Mesendoderm (in vitro differentiated cells): ENCODE measurements around the gene CCP110.
A peak's percentile ranks its signal among the peaks of the same experiment; 100 is the strongest.

Source experiments
- DNase-seq: peaks from one replicate; pipeline ENCODE4 v3.0.0; 2013
- H2AK5ac ChIP-seq: 2 replicates; pipeline ENCODE4 v1.6.1; 2013; ENCODE audit warnings: low read length, inconsistent platforms
- H2BK120ac ChIP-seq: 2 replicates; pipeline ENCODE4 v1.6.1; 2013; ENCODE audit warnings: low read depth, mild to moderate bottlenecking, low read length, moderate library complexity, mixed read lengths
- H2BK15ac ChIP-seq: replicated peaks from 2 replicates; pipeline ENCODE4 v1.6.1; 2013; ENCODE audit warnings: low read depth, mild to moderate bottlenecking, moderate library complexity
- H2BK5ac ChIP-seq: 2 replicates; pipeline ENCODE4 v1.6.1; 2013; ENCODE audit warnings: low read length, inconsistent platforms
- H3K18ac ChIP-seq: 2 replicates; pipeline ENCODE4 v1.6.1; 2013; ENCODE audit warnings: mild to moderate bottlenecking, low read length, mixed read lengths
- H3K23ac ChIP-seq: one replicate; pipeline ENCODE4 v1.6.1; 2013; ENCODE audit warnings: low read length
- H3K27ac ChIP-seq: 2 replicates; pipeline ENCODE4 v1.5.1; 2013; ENCODE audit warnings: low read depth, mild to moderate bottlenecking, inconsistent platforms, low read length, moderate library complexity
- H3K27me3 ChIP-seq: 2 replicates; pipeline ENCODE4 v1.6.1; 2013; ENCODE audit warnings: low read length, control low read depth, mild to moderate bottlenecking, inconsistent platforms; ENCODE audit not compliant: insufficient read depth, poor library complexity
- H3K36me3 ChIP-seq: 2 replicates; pipeline ENCODE4 v1.6.1; 2013; ENCODE audit warnings: low read length, inconsistent platforms; ENCODE audit not compliant: control insufficient read depth, insufficient read depth
- H3K4ac ChIP-seq: one replicate; pipeline ENCODE4 v1.6.1; 2013; ENCODE audit warnings: low read depth, mild to moderate bottlenecking, low read length, moderate library complexity
- H3K4me1 ChIP-seq: 2 replicates; pipeline ENCODE4 v1.6.1; 2013; ENCODE audit warnings: low read depth, low read length, inconsistent platforms; ENCODE audit not compliant: control insufficient read depth
- H3K4me2 ChIP-seq: 2 replicates; pipeline ENCODE4 v1.6.1; 2013; ENCODE audit warnings: low read length
- H3K4me3 ChIP-seq: 2 replicates; pipeline ENCODE4 v1.5.1; 2013; ENCODE audit warnings: mild to moderate bottlenecking, low read length
- H3K56ac ChIP-seq: one replicate; pipeline ENCODE4 v1.6.1; 2013; ENCODE audit warnings: low read length
- H3K79me1 ChIP-seq: 2 replicates; pipeline ENCODE4 v1.6.1; 2013; ENCODE audit warnings: low read length, inconsistent platforms
- H3K79me2 ChIP-seq: 2 replicates; pipeline ENCODE4 v1.6.1; 2013; ENCODE audit warnings: mild to moderate bottlenecking, low read length; ENCODE audit not compliant: control insufficient read depth, insufficient read depth
- H3K9ac ChIP-seq: 2 replicates; pipeline ENCODE4 v1.6.1; 2013; ENCODE audit warnings: low read length, inconsistent platforms
- H4K5ac ChIP-seq: one replicate; pipeline ENCODE4 v1.6.1; 2013; ENCODE audit warnings: low read length
- H4K8ac ChIP-seq: one replicate; pipeline ENCODE4 v1.6.1; 2013; ENCODE audit warnings: low read depth, mild to moderate bottlenecking, control low read depth, low read length, moderate library complexity
- WGBS: extraction: QIAGEN DNeasy Blood & Tissue Kit; methylation state at CpG from one replicate; pipeline ENCODE4 v1.1.7; 2013; ENCODE audit warnings: low lambda C conversion rate, missing lambda C conversion rate; ENCODE audit not compliant: insufficient coverage; ENCODE audit errors: extremely low coverage; 5-methylcytosine and 5-hydroxymethylcytosine counted together

Gene CCP110

DNA sequence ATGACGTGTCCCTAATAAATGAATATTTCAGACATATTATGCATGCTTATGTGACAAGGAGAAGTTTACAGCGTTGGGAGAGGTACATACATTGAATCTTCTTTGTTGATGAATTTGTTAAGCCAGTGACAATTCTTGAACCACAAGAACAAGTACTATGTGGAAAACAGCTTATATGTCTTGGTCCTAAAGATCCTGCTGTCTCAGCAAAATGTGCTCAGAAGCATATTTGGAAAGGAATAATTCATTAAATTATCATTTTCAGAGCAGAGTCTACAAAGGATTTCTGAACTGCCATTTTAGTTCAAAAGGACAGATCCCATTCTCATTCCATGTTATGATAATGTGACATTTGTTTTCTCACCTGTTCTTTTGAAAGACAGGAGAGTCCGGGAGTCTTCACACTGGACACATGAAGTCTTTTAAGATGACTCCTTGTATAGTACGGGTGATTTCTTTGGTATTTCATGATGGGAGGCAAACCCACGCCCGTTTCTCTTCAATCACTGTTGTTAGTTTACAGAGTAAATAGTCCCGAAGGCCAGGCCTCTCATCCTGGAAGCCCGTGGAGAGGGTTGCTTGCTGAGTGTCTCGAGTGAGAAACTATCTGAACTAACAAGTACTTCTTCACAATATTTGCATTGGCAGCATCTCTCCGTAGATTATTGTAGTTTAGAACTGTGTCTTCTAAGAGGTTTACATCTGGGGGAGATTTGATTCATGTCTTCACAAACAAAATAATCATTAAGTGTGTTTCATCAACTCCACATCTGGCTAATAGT lies 58.5 kb downstream of the CCP110 start:
- Histone ChIP-seq H3K36me3 (no peaks in the 10 kb centered on the region), H3K27me3 (no peaks in the 10 kb centered on the region)

DNA sequence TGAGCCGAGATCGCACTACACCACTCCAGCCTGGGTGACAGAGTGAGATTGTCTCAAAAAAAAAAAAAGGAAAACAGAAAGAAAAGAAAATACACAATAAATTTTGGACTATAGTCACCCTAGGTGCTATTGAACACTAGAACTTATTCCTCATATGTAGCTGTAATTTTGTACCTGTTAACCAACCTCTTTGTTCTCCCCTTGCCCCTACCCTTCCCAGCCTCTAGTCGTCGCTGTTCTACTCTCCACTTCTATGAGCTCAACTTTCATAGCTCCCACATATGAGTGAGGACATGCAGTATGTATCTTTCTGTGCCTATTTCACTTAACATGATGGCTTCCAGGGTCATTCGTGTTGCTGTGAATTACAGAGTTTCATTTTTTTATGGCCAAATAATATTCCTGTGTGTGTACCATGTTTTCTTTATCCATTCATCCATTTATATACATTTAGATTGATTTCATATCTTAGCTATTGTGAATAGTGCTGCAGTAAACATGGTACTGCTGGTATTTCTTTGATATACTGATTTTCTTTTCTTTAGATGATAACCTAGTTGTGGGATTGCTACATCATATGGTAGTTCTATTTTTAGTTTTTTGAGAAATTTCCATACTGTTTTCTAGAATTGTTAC lies 60.0 kb downstream of the CCP110 start:
- WGBS, result no CpG with 5 or more reads among the region's 5 CpGs
- no peak overlapping the region for H3K4me3 ChIP-seq
- peak; percentile 67 for DNase-seq

More for the DNA sequence above, 58.5 kb downstream of the CCP110 start:
- Histone ChIP-seq H3K79me2 (no peaks in the 10 kb centered on the region), H3K4ac (no peak overlapping the region), H4K8ac (no peak overlapping the region), H3K56ac (no peak overlapping the region), H2BK5ac (no peak overlapping the region), H3K27ac (no peak overlapping the region), H3K18ac (no peak overlapping the region), H2BK120ac (no peak overlapping the region), H3K4me2 (no peak overlapping the region), H3K23ac (no peak overlapping the region), H3K9ac (no peak overlapping the region), H3K4me3 (no peak overlapping the region), H3K4me1 (no peaks in the 10 kb centered on the region), H2AK5ac (no peak overlapping the region), H2BK15ac (no peak overlapping the region), H4K5ac (no peak overlapping the region), H3K79me1 (no peaks in the 10 kb centered on the region)
- WGBS, result no CpG with 5 or more reads among the region's 10 CpGs
- DNase-seq, result no peak

DNA sequence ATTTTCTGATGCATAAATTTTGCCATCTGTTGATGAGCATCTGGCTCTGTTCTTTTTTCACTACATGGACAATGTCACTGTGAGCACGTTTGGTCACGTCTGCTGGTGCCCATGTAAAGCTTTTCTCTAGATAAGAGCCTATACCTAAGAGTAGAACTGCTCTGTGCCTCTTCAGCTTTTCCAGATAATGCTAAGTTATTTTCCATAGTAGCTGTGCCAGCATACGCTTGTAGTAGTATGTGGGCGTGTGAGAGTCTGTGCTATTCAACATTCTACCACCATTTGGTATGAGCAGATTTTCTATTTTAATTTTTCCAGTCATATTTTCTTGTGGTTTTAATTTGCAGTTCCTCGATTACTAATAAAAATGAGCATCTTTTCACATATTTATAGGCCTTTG lies 64.9 kb downstream of the CCP110 start:
- no peak overlapping the region for H3K23ac ChIP-seq
- no peak overlapping the region for H4K5ac ChIP-seq
- no peaks in the 10 kb centered on the region for H3K79me2 ChIP-seq
- H3K27me3 ChIP-seq, result no peaks in the 10 kb centered on the region
- H3K79me1 ChIP-seq, result no peaks in the 10 kb centered on the region
- no peak overlapping the region for H3K27ac ChIP-seq
- no peak overlapping the region for H3K18ac ChIP-seq
- no peak overlapping the region for H3K56ac ChIP-seq
- H2BK120ac ChIP-seq, result no peak overlapping the region
- H3K4me3 ChIP-seq, result no peak overlapping the region
- WGBS, result no CpG with 5 or more reads among the region's 5 CpGs
- H3K4me2 ChIP-seq, result no peak overlapping the region
- H3K4ac ChIP-seq, result no peak overlapping the region
- H2BK5ac ChIP-seq, result no peak overlapping the region
- H2BK15ac ChIP-seq, result no peak overlapping the region
- no peak overlapping the region for H4K8ac ChIP-seq
- no peaks in the 10 kb centered on the region for H3K4me1 ChIP-seq
- H2AK5ac ChIP-seq, result no peak overlapping the region
- no peak overlapping the region for H3K9ac ChIP-seq
- no peak for DNase-seq
- no peaks in the 10 kb centered on the region for H3K36me3 ChIP-seq

More for the DNA sequence above, 60.0 kb downstream of the CCP110 start:
- Histone ChIP-seq H3K4ac (no peak overlapping the region), H3K27ac (no peak overlapping the region), H4K8ac (no peak overlapping the region), H2BK5ac (no peak overlapping the region), H3K9ac (no peak overlapping the region), H3K27me3 (no peaks in the 10 kb centered on the region), H3K79me1 (no peaks in the 10 kb centered on the region), H3K56ac (no peak overlapping the region), H4K5ac (no peak overlapping the region), H2BK15ac (no peak overlapping the region), H3K79me2 (no peaks in the 10 kb centered on the region), H3K4me1 (no peaks in the 10 kb centered on the region), H3K23ac (no peak overlapping the region), H3K18ac (no peak overlapping the region), H3K4me2 (no peak overlapping the region), H2BK120ac (no peak overlapping the region), H2AK5ac (no peak overlapping the region), H3K36me3 (no peaks in the 10 kb centered on the region)

DNA sequence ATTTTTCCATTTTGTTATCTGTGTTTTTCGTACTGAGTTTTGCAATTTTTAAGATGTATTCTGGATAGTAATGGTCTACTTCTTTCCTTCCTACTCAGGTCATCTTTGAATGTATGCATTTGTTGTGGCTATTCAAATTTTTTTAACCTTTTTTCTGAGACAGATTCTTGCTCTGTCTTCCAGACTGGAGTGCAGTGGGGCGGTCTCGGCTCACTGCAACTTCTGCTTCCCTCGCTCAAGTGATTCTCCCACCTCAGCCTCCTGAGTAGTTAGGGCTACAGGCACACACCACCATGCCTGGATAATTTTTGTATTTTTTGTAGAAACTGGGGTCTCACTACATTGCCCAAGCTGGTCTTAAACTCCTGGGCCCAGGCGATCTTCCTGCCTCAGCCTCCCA lies 65.4 kb downstream of the CCP110 start:
- Histone ChIP-seq H2BK15ac (no peak overlapping the region), H3K27ac (no peak overlapping the region), H3K36me3 (no peaks in the 10 kb centered on the region), H3K79me2 (no peaks in the 10 kb centered on the region), H2AK5ac (no peak overlapping the region), H3K27me3 (no peaks in the 10 kb centered on the region), H3K56ac (no peak overlapping the region), H3K18ac (no peak overlapping the region), H3K9ac (no peak overlapping the region), H3K23ac (no peak overlapping the region), H3K79me1 (no peaks in the 10 kb centered on the region), H4K8ac (no peak overlapping the region), H3K4ac (no peak overlapping the region), H3K4me3 (no peak overlapping the region), H3K4me2 (no peak overlapping the region), H2BK120ac (no peak overlapping the region), H2BK5ac (no peak overlapping the region), H3K4me1 (no peaks in the 10 kb centered on the region), H4K5ac (no peak overlapping the region)
- no peak for DNase-seq
- WGBS, result no CpG with 5 or more reads among the region's 5 CpGs

DNA sequence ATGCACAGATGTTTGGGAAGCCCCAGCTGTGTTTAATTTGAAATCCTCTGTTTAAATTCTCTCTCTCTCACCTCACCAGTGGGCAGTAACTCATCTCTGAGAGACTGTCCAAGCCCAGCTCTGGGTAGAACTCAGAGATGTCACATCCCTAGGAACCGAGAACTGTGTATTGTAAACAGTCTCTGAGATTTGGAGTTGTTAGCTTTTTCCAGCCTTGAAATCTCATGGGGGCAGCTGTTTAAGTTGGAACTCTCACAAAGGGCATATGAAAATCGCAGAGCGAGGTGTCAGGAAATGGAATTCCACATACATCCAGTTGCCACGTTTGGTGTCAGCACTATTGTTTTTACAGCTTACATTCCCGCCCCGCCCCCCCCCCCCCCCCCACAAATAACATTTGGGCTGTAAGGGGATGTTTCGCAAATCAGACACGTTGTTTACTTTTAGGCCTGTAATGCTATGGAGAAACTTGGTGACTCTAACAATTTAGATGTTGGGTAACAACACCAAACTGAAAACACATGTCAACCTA lies 66.1 kb downstream of the CCP110 start:
- Histone ChIP-seq H3K18ac (no peak overlapping the region), H2BK15ac (no peak overlapping the region), H4K5ac (no peak overlapping the region), H3K23ac (no peak overlapping the region), H2BK5ac (no peak overlapping the region), H3K4me1 (no peaks in the 10 kb centered on the region), H2AK5ac (no peak overlapping the region), H3K4me3 (no peak overlapping the region), H4K8ac (no peak overlapping the region), H3K9ac (no peak overlapping the region), H3K27ac (no peak overlapping the region), H3K27me3 (no peaks in the 10 kb centered on the region), H3K36me3 (no peaks in the 10 kb centered on the region), H3K79me1 (no peaks in the 10 kb centered on the region), H3K56ac (no peak overlapping the region), H3K79me2 (no peaks in the 10 kb centered on the region), H3K4ac (no peak overlapping the region), H2BK120ac (no peak overlapping the region), H3K4me2 (no peak overlapping the region)
- DNase-seq, result no peak
- no CpG with 5 or more reads among the region's 8 CpGs for WGBS
